IPS-18c (cell line): Measurements from ENCODE around the gene ZBTB7C.
A peak's percentile ranks its signal among the peaks of the same experiment; 100 is the strongest.
"Not testable (repeated sequence)": the region's sequence is repeated elsewhere in the genome, so short reads cannot be mapped to it uniquely, and the experiment has no call there.

Experiments
- H3K4me3 ChIP-seq: 2 replicates; pipeline ENCODE4 v1.7.0; 2013; ENCODE audit warnings: low read depth, mild to moderate bottlenecking, low read length, moderate library complexity; ENCODE audit not compliant: insufficient read depth
- H3K9me3 ChIP-seq: one replicate; pipeline ENCODE4 v1.6.1; 2013; ENCODE audit warnings: mild to moderate bottlenecking, low read length, moderate library complexity; ENCODE audit not compliant: control insufficient read depth, insufficient read depth

Gene ZBTB7C

DNA sequence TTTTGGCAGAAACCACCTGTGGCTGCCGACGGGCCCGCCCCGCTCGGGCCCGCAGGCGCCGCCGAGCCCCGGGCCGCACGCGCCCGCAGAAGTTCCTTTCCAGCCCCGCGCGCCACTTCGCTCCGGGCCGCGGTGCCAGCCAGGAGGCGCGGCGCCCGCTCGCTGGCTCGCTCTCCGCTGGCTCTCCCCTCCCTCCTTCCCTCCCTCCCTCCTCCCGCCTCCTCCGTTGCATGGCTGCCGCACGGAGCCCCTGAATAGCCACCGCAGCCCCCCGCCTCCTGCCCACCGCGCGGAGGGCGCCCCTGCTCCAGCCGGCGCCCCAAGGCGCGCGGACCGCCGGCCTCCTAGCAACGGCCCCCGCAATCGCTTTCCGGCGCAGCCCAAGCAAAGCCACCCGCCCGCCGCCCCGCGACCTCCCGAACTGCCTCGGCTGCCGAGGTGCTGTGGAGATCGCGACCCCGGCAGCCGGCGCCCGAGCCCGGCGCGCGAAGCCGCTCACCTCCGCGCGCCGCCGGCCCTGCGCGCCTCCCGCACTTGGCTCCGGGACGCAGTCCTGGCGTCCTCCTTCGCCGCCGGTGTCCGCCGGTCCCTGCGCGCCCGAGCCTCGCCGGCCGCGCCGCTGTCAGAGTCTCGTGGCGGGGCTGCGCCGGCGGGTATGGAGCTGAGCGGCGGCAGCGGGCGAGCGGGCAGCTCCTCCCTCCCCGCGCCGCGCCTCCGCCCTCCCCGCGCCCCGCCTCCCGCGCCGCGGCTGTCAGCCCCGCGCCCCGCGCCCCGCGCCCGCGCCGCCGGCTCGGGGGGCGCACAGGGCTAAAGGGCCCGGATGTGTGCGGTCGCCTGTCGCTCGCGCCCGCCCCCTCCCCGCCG, at the start of gene ZBTB7C:
Gene ZBTB7C (minus strand): TSS at position 657 of the 864 bp plus-strand sequence.
- no peaks in the 10 kb centered on the region for H3K9me3 ChIP-seq
- peak within 1 kb of the TSS; percentile 70 for H3K4me3 ChIP-seq

DNA sequence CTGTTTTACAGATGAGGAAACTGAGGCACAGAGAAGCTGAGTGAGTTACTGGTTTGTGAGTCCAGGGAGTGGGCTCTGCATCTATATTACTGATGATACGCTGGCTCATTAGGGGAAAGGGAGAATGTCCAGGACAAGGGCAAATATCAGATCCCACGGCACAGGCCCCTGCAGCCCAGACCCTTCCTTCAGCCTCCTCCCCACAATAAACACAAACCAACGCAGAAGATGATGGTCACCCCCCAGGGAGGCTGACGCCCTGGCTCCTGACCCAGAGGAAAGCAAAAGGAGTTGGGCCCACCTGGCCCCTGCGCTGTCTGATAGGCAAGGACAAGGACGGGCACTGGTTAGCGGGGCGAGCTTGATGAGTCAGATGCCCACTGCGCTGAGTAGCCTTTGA, 47.7 kb upstream of the ZBTB7C start:
- no peaks in the 10 kb centered on the region for H3K9me3 ChIP-seq
- no peak overlapping the region for H3K4me3 ChIP-seq

- no peaks in the 10 kb centered on the region for H3K9me3 ChIP-seq
- no peak overlapping the region for H3K4me3 ChIP-seq
These were observed 46.6 kb upstream of the ZBTB7C start for GRCh38 chr18:48455555-48456478.

DNA sequence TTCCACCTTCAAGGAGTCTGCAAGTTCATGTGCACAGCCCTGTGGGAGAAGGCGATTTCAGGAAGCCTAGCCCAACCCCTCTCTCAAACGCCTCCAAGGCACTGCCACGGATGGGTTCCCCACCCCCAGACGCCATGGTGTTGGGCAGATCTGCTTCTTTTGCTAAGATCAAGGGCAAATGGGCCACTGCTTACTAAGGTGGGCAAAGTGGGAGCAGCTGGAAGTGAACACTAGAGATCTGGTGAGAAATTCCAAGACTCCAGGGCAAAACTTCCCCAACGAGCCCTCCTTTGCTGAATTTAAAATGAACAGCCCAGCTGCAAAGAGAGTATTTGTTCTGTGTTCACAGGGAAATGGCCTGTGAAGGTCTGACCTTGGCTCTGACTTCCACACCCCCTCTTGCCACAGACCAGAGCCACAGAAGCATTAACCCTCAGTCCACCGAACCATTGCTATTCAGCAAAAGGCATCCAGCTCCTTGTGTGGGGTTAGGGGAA, 45.1 kb upstream of the ZBTB7C start:
- Histone ChIP-seq H3K9me3 (no peaks in the 10 kb centered on the region), H3K4me3 (no peak overlapping the region)

DNA sequence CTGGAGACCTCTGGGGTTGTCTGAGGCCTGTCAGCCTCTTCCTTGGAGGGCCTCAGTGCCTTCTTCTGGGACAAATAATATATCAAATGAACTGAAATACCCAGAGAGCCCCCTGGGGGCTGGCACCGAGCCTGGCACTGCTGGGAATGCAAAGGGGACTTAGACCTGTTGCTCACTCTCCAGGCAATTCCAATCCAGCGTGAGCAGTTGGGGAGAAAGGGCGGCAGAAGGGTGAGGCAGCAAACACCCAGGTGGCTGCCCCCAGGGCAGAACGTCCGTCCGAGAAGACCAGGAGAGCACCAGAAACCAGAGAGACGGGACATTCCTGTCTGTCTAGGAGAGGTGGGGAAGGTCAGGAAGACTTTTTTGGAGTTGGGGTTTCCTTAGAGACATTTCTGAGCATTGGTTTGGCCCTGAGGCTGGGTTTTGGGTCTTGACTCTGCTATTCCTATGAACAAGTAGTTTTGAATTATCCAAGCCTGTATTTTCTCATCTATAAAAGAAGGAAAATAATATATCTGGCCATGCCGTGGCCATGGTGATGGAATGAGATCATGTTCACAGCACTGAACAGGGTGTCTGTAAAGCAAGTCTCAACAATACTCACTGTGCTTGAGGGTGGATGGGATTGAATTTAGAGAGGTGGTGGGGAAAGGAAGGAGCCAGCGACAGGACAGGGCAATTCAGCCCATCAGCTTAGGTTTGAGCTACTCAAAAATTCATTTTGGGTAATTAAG, 44.3 kb upstream of the ZBTB7C start:
- Histone ChIP-seq H3K9me3 (no peaks in the 10 kb centered on the region), H3K4me3 (no peak overlapping the region)

DNA sequence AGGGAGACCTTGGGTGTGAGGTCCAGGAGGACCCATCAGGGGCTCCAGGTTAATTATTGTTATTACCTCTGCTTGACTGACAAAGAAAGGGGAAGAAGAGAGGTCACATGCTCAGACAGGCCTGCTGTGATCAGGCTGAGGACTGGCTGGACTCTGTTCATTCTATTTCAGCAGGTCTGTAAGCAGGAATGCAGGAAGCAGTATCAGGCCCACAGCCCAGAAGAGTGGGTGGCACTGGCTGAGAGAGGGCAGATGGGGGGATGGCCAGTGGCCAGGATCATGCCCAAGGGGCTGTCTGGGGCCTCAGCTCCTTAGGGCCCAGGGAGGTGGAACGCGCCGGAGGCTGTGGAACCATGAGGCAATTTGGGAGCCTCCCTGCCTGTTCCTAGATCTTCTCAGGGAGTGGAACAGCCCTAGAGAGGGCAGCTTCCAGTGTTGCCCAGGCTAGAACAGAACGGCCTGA, 43.7 kb upstream of the ZBTB7C start:
- Histone ChIP-seq H3K4me3 (no peak overlapping the region), H3K9me3 (no peaks in the 10 kb centered on the region)

DNA sequence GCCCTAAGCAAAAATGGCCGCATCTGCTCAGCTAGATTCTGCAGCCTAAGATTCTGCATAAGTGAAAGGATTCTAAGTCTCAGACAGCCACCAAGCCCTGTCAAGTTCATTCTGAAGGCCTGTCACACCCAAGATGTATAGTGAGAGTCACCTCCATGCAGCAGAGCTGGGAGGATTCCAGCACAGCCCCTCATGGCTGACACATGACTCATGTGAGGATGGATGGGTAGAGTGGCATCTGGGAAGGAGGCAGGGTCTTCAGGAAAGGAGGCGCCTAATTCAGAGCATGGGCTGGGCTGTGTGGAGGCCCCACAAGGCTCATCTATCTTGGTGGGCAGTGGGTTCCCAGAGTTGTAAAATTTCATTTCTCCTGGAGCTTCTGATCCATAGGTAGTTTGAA, 41.5 kb upstream of the ZBTB7C start:
- H3K4me3 ChIP-seq, result no peak overlapping the region
- H3K9me3 ChIP-seq, result no peaks in the 10 kb centered on the region

GRCh38 chr18:48446582-48447225, 37.5 kb upstream of the ZBTB7C start:
- H3K4me3 ChIP-seq, result no peak overlapping the region
- H3K9me3 ChIP-seq, result no peaks in the 10 kb centered on the region

- H3K9me3 ChIP-seq, result no peaks in the 10 kb centered on the region
- no peak overlapping the region for H3K4me3 ChIP-seq
These were observed 36.4 kb upstream of the ZBTB7C start for GRCh38 chr18:48445540-48445939.

DNA sequence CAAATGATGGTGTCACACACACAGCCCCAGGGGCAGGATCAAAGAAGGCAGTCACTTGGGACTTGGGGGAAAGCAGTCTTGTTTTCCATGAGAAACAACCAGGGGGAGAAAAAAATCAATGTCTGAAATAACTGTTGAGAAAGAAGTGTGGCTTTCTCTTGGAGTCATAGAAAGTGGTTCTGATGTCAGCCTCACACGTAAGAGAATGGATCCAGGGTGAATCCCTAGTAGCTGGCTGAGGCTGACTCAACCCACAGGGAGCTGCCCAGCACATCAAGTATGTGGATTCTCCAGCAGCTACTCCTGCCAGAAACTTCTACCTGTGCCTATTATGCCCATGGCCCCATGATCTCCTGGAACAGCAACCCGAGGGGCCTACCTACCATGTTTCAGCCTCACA, 33.6 kb upstream of the ZBTB7C start:
- Histone ChIP-seq H3K4me3 (no peak overlapping the region), H3K9me3 (no peaks in the 10 kb centered on the region)

- no peak overlapping the region for H3K4me3 ChIP-seq
- H3K9me3 ChIP-seq, result no peaks in the 10 kb centered on the region
These were observed 32.3 kb upstream of the ZBTB7C start for GRCh38 chr18:48441405-48441881.

GRCh38 chr18:48440924-48441323, 31.7 kb upstream of the ZBTB7C start:
- no peak overlapping the region for H3K4me3 ChIP-seq
- H3K9me3 ChIP-seq, result no peaks in the 10 kb centered on the region

GRCh38 chr18:48436907-48437306, 27.7 kb upstream of the ZBTB7C start:
- H3K4me3 ChIP-seq, result no peak overlapping the region
- no peaks in the 10 kb centered on the region for H3K9me3 ChIP-seq

DNA sequence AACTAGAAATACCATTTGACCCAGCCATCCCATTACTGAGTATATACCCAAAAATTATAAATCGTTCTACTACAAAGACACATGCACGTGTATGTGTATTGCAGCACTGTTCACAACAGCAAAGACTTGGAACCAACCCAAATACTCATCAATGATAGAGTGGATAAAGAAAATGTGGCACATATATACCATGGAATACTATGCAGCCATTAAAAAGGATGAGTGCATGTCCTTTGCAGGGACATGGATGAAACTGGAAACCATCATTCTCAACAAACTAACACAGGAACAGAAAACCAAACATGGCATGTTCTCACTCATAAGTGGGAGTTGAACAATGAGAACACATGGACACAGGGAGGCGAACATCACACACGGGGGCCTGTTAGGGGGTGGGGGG, 25.2 kb upstream of the ZBTB7C start:
- not testable (repeated sequence) for H3K9me3 ChIP-seq, H3K4me3 ChIP-seq

GRCh38 chr18:48433541-48433940, 24.4 kb upstream of the ZBTB7C start:
- Histone ChIP-seq H3K4me3 (no peak overlapping the region), H3K9me3 (no peaks in the 10 kb centered on the region)

DNA sequence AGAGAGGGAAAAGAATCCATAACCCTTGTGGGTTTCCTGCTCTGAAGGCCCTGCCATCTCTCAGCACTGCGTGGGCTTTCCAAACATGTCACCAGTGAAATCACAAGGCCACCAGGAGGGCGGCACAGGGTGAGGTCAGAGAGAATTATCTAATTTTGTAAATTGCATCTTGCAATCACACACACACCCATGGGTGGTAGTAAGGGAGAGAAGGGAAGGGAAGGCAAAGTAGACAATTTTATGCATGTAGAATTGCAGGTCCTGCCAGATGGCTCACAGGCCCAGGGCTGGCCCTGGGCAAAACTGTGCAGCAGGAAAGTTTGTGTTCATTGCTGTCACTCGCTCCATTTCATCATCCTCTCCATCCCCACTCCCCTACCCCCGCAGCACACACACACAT, 21.0 kb upstream of the ZBTB7C start:
- Histone ChIP-seq H3K4me3 (no peak overlapping the region), H3K9me3 (no peaks in the 10 kb centered on the region)
